ENCODE data around the gene MCTP2.
A peak's percentile ranks its signal among the peaks of the same experiment; 100 is the strongest.

The MCTP2 gene

DNA sequence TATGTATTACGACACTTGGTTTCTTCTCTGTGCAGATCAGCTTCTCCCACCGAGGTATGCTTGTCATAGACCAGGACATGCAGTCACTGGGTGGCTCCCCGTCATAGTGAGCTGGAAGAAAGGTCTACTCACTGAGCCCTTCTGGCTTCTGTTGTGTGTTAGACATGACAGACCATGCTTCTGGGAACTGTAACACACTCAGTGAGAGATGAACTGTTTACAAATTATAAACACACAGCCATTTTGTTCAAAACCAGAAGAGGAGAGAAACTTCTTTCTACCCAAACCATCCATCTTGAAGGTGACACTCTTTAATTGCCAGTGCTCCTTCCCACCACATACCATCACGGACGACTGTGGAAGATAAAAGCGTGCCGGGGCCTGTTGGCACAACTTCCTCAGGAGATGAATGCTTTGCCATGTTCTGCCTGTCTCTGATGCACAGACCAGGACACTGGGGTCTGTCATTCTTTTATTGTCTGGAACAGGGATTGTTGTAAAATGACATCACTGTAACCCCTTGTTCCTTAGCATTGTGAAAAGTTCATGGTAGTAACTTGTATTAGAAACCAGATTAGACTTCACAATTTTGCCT lies 214.3 kb downstream of the MCTP2 start:
- TF ChIP-seq, protein P1, sequence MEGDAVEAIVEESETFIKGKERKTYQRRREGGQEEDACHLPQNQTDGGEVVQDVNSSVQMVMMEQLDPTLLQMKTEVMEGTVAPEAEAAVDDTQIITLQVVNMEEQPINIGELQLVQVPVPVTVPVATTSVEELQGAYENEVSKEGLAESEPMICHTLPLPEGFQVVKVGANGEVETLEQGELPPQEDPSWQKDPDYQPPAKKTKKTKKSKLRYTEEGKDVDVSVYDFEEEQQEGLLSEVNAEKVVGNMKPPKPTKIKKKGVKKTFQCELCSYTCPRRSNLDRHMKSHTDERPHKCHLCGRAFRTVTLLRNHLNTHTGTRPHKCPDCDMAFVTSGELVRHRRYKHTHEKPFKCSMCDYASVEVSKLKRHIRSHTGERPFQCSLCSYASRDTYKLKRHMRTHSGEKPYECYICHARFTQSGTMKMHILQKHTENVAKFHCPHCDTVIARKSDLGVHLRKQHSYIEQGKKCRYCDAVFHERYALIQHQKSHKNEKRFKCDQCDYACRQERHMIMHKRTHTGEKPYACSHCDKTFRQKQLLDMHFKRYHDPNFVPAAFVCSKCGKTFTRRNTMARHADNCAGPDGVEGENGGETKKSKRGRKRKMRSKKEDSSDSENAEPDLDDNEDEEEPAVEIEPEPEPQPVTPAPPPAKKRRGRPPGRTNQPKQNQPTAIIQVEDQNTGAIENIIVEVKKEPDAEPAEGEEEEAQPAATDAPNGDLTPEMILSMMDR (IDR thresholded peaks at IDR 0.05; ENCODE audit: insufficient read depth, low read depth, low read length, missing control alignments): no peak
- H3K4me3 ChIP-seq (ENCODE audit: low read length): no peak overlapping the region
- DNase-seq (ENCODE audit: low read depth): peak; percentile 45

DNA sequence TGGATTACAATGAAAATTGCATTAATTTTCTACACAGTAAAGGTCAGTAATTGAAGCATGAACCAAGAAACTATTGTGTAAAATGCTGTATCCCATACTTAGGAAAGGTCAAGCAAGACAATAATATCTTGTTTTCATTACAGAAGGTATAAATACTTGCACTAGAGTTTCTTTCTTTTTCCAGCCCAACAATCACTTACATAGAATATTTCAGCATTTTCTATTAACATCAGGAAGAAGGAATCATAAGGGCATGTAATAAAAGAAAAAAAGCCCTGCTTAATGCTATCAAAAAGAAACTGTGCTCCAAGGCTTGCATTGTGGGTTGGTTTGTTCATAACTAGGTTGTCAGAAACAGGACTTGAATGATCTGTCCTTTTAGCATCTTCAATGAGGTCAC lies 215.1 kb downstream of the MCTP2 start:
- DNase-seq (ENCODE audit: low read depth): no peak
- H3K4me3 ChIP-seq (ENCODE audit: low read length): no peak overlapping the region
- TF ChIP-seq, protein P1 (IDR thresholded peaks at IDR 0.05; ENCODE audit: insufficient read depth, low read depth, low read length, missing control alignments): no peak

DNA sequence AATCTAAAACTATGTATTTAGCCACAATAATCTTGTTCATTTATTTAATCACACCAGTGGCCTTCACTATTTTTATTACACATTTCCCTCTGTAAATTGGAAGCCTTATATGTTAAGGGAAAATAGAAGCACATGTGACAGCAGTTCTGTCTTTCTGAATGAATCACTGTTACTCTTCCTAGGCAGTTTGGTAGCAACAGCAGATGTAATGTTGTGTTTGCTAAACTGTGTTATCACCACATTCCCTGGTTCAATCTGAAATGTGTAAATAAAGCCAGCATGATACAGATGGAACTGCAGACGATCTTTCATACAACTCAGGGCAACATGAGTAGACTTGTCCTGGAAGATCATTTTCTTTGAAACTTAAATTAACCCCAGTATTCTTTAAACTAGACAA lies 220.1 kb downstream of the MCTP2 start:
- TF ChIP-seq, protein P1 (IDR thresholded peaks at IDR 0.05; ENCODE audit: insufficient read depth, low read depth, low read length, missing control alignments): no peak
- DNase-seq (ENCODE audit: low read depth): peak; percentile 79
- H3K4me3 ChIP-seq (ENCODE audit: low read length): no peak overlapping the region

DNA sequence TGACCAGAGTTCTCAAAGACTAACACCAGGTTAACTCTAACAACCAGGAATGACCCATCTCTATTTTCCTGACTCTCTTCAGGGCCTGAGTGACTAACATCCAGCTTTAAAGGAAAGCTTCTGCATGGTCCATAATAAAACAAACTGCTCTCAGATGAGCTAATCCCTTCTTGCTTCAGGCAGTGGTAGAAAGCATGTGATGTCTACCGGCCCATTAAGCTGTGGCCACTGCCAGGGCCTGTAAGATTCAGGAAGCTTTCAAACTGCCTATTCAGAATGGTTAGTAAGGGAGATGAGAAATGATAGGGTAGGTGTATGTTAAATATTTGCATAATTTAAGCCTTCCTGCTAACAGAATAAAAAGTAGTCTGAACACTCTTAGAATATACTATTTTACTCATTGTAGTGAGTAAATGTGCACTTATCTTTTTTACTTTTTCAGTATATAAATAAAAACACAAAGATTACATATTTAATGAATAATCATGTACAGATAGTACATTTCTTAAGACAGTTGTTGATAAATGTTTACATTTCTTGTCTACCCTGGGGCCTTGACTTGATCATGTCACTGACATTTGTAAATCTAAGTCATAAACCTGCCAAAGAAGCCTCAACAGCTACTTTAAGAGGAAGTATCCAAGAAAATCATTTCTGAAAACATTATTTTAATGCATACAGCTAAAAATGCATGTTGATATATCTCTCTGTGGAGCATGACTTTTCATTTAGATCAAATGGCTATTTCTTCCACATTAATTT lies 222.0 kb downstream of the MCTP2 start:
- no peak overlapping the region for H3K4me3 ChIP-seq (ENCODE audit: low read length)
- TF ChIP-seq, protein P1 (IDR thresholded peaks at IDR 0.05; ENCODE audit: insufficient read depth, low read depth, low read length, missing control alignments): no peak
- DNase-seq (ENCODE audit: low read depth): peak; percentile 85

DNA sequence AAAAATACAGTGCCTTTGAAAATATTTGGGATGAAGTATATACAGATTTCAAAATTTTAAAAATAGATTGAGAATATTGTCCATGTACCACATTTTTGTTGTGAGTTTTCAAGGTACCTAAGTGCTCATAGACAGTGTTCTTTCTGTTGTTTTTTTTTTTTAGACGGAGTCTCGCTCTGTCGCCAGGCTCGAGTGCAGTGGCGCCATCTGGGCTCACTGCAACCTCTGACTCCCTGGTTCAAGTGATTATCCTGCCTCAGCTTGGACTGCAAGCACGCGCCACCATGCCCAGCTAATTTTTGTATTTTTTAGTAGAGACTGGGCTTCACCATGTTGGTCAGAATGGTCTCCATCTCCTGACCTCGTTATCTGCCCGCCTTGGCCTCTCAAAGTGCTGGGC lies 223.9 kb downstream of the MCTP2 start:
- TF ChIP-seq, protein P1 (IDR thresholded peaks at IDR 0.05; ENCODE audit: insufficient read depth, low read depth, low read length, missing control alignments): no peak
- H3K4me3 ChIP-seq (ENCODE audit: low read length): no peak overlapping the region
- DNase-seq (ENCODE audit: low read depth): no peak

DNA sequence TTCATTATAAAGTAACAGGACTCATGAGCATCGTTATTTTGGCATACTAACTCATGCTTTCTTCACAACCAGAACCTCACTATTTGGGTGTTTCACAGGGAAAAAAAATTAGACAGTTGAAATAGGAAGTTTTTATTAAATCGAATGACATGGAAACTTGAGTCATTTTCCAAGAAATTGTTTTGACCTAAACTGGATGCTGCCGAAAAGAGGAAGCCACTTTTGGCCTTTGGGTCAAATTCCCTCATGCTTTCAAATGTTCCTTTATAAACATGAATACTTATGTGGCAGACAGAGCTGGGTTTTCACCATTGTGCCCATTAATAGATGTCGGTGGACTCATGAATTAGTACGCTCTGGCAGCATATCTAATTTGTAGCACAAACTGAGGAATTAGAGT lies 224.9 kb downstream of the MCTP2 start:
- TF ChIP-seq, protein P1 (IDR thresholded peaks at IDR 0.05; ENCODE audit: insufficient read depth, low read depth, low read length, missing control alignments): no peak
- H3K4me3 ChIP-seq (ENCODE audit: low read length): no peak overlapping the region
- DNase-seq (ENCODE audit: low read depth): no peak

DNA sequence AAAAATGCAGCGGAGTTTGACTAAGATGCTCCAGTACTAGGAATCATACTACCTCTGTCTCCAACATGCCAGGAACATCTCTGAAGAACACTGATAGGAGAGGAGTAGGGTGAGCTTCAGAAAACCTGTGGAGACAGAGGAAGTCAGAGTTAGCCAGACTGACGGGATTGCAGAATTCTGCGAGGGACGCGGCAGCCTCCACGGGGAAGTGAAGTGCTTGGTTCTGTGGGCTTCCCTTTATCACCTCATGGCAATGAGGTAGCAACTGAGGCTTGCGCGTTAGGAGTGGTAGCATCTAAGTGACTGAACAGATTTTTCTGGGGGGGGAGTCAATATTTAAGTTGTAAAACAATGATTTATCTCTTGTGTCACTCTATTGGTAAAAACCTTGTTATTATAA lies 226.3 kb downstream of the MCTP2 start:
- TF ChIP-seq, protein P1 (IDR thresholded peaks at IDR 0.05; ENCODE audit: insufficient read depth, low read depth, low read length, missing control alignments): no peak
- no peak for DNase-seq (ENCODE audit: low read depth)
- H3K4me3 ChIP-seq (ENCODE audit: low read length): no peak overlapping the region

Measured in epithelial cell of esophagus (primary cell).